GM12891 (cell line): ENCODE data around the gene NKX6-2.

Experiments
- POLR2A ChIP-seq: IDR thresholded peaks from 2 replicates; pipeline ENCODE4 v1.6.1; 2011; ENCODE audit warnings: low read depth, low read length, control low read depth
- POLR2AphosphoS5 ChIP-seq: IDR thresholded peaks from 2 replicates; pipeline ENCODE4 v1.6.1; 2011; ENCODE audit warnings: low read depth, low read length, control low read depth
- POU2F2 ChIP-seq: IDR thresholded peaks from 2 replicates; pipeline ENCODE4 v1.6.1; 2011; ENCODE audit warnings: low read depth, mild to moderate bottlenecking, control low read depth, low read length, moderate library complexity
- SPI1 ChIP-seq: IDR thresholded peaks from 2 replicates; pipeline ENCODE4 v1.6.1; 2011; ENCODE audit warnings: low read depth, low read length, control low read depth
- TAF1 ChIP-seq: IDR thresholded peaks from 2 replicates; pipeline ENCODE4 v1.6.1; 2011; ENCODE audit warnings: low read depth, low read length, control low read depth

- TF ChIP-seq POLR2A: no peak
- TF ChIP-seq TAF1: no peak
- TF ChIP-seq POU2F2: no peak
- TF ChIP-seq POLR2AphosphoS5: no peak
- no peak for TF ChIP-seq SPI1
Observed at GRCh38 chr10:132774181-132774901, 11.6 kb downstream of the NKX6-2 start.
